Stimulated activated CD8-positive, alpha-beta memory T cell treated with anti-CD3 and anti-CD28 coated beads, Interleukin-12 subunit alpha, Interleukin-12 subunit beta, amount 100 ng/mL, for 24 hours (primary cell): ENCODE data around the gene FAM237B.

Experiments used
- DNase-seq: peaks from one replicate; pipeline ENCODE4 v3.0.0-alpha.2; 2020; ENCODE audit errors: extremely low read depth

Gene FAM237B

DNA sequence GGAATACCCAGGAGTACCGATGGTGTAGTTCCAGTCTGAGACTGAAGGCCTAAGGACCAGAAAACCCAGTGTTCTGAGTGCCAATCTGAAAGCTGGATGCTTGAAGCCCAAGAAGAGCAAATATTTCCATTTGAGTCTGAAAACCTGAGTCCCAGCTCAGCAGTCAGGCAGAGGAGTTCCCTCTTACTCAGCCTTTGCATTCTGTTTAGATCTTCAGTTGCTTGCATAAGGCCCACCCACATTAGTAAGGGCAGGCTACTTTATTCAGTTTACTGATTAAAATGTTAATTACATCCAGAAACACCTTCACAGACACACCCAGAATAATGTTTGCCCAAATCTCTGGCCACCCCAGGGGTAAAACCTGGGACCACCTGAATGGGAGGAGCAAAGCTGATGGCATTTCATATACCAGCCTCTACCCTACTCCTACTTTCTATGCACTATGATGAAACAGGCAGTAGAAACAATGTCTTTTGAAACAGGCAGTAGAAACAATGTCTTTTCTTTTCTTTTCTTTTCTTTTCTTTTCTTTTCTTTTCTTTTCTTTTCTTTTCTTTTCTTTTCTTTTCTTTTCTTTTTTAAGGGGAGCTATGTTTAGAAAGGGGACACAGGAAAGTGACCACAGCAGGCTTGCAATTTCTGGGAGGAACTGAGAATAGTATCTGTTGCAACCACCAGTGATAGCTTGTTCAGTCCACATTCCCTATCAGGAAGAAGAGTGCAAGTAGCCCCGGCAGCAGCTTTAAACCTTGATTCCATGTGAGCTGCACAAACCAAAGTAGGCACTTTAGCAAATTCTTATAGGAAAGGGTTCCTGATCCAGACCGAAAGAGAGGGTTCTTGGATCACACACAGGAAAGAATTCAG, 30.6 kb downstream of the FAM237B start:
- DNase-seq, result no peak

DNA sequence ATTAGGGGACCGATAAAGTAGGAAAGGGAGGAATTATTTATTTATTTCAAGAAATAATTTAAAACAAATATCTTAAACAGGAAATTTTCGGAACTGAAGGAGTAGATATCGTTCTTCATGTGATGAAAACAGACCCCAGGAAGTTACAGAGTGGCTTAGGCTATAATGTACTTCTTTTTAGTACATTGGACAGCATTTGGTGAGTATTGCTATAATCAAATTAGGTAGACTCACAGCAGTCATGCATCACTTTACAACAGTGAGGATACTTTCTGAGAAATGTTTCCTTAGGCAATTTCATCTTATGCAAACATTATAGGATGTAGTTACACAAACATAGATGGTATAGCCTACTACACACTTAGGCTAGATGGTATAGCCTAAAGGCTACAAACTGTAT, 33.0 kb downstream of the FAM237B start:
- no peak for DNase-seq

DNA sequence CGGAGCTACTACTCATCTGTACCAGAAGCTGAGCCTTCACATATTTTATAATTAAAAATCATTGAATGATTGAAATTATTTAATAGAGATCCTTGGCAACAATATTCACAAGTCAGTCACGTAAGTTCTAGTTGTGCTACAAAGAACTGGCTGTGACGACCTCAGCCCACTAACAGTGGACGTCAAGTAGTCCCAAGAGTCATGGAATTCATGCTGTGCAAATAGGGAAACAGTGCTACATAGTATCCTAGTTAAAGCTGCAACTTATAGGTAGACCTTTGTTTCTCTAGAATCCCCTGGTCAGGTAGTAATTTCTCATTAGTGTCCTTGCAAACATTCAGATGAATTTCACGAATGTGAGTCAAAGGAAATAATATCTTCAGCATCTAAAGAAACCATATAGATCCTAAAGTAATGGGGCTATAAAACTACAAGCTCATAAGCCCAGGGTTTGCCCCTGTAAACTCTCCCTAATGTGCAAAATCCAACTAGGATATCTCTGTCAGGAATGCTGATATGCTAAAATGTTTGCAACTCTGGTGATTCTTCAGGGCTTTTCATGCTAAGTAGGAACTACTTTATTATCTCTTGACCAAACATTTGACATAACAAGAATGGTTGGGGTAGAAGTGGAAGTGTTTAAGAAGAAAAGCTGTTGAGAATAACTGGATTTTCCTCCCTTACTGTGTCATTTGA, 44.9 kb downstream of the FAM237B start:
- DNase-seq, result no peak

DNA sequence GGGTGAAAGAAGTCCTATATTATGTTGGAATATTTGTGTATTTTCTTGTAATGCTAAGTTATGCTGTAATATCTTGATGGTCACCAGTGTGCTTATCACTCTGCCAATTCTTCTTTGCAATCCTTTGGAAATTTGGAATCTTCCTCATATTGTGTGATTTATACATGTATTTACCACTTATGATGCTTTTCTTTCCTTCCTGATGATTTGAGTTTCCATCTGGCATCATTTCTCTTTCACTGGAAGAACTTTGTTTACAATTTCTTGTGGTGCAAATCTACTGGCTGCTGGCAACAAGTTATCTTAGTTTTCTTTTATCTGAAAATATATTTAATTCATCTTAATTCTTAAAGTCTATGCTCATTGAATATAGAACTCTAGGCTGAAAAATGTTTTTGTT, 46.9 kb downstream of the FAM237B start:
- DNase-seq, result no peak

DNA sequence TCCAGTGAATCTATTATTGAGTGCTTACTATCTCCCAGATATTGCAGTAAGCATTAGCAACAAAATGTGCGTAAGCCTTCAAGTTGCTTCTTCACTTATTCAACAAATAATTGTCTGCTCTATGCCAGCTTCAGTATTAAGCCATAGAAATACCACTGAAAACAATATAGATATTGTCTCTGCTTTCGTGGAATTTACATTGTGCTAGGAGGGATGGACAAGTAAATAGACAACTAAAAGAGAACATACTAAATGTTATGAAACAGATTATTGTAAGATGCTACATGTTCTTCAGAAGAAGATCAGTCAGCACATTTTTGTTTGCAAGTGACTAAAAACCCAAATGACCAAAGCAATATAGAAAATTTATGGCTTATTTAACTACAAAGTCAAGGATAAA, 48.9 kb downstream of the FAM237B start:
- no peak for DNase-seq

DNA sequence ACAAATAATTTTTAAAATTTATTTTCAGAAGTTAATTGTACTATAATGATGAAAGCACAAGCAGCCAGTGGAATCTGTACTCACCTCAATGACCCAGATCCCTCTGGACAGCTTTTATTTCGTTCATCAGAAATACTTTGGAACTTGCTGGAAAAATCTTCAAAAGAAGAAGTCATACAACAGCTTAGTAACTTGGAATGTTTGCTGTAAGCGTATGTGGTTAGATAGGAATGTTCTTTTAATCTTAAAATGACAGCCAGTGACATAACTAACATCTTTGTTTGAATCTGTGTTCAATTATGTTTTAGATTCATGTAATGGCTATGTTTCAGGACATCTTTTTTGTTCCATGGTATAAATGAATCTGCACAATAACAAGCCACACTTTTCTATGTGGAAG, 49.4 kb downstream of the FAM237B start:
- no peak for DNase-seq

DNA sequence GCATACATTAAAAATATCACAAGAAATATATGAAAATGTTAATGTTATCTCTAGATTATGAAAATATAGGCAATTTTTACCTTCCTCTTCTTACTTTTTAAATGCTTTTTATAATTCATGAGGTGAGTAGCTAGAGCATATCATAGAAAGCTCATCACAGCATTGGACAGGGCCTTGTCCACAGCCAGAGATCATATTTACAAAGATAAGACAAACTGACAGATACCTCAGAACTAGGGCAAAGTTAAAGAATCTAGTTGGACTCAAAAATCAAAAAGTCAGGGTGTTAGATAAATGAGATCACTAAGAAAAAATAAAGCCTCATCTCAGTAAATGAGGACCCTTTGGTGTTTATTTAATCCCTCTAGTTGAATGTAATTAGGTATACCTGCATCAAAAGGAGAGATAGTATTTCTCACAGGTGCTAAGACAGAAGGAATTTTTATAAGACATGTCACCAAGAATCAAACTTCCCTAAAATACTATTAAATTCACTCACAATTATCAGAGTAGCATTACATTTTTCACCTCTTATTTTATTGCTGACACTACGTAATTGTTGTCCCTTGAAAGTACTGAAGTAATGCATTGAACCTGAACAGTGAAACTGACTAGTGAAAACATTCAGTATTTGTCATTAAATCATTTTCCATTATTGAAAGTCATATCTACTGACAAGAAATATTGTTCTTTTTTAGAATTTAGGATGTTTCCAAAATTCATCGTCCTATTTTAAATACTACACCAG, 50.5 kb downstream of the FAM237B start:
- DNase-seq, result no peak

DNA sequence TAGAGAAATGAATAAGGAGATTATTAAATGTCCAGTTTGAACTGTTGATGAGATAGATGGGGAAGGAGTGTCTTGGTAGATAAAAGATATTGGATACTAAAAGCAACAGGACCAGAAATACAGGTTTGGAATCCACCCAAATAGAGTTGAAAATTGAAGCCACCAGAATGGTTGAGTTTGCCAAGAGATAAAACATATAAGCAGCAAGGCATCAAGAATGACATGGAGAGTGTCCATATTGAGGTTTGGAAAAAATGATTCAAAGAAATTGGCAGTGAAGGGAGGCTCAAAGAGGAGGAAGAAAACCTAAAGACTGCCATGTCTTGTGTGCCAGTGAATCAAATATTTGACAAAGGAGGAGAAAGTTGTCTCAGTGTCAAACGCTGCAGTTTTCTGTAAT, 51.9 kb downstream of the FAM237B start:
- DNase-seq, result no peak

DNA sequence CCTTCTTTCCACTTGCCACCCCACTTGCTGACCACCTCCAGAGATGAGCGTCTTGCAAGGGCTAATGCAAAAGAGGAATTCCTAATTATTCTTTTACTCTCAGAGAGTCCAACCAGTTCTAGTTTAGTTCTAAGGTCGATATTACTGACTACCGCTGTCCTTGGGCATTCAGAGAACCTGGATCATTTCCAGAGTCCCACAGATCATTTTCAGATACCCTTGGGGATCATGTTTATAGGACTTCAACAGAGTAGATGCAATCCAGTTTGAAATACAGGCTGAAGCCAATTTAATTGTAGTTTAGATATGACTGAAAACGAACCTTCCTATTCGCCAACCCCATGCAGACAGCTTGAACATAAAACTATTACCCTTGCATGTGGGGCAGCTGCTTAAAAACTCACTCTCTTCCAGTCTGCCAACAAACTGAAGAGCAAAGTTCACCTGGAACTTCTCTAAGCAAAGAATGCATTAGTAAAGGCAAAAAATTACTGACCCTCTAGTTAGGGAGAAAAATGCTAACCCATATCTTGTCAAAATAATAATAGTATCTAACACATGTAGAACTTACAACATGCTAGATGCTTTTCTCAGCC, 53.7 kb downstream of the FAM237B start:
- no peak for DNase-seq

DNA sequence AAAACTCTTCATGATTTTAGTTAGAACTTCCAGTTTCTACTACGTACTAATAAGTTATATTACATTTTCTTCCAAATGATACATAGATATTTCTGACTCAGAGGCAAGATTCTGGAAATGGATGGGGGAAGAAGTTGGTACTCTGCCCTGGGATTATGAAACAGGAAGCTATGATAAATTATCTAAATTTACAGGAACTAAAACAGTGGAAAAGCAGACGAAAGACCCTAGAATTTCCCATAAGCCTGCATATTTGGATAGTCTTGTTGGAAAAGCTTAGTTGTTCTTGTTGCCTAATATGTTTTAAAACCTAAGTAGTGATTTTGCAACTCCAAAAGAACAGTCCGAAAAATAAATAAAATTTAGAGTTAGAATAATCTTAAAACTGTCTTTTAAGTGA, 54.3 kb downstream of the FAM237B start:
- DNase-seq, result no peak
